ENCODE results near the gene PAQR8.

GRCh38 chr6:52351879-52352238 is 10.1 kb upstream of the PAQR8 start:
- TF ChIP-seq POLR2A (IDR thresholded peaks at IDR 0.05) (no peak), POLR2AphosphoS5 (IDR thresholded peaks at IDR 0.05) (no peak), EP300 (IDR thresholded peaks at IDR 0.05; ENCODE audit: low read depth) (no peak)
- TF ChIP-seq, protein P1, sequence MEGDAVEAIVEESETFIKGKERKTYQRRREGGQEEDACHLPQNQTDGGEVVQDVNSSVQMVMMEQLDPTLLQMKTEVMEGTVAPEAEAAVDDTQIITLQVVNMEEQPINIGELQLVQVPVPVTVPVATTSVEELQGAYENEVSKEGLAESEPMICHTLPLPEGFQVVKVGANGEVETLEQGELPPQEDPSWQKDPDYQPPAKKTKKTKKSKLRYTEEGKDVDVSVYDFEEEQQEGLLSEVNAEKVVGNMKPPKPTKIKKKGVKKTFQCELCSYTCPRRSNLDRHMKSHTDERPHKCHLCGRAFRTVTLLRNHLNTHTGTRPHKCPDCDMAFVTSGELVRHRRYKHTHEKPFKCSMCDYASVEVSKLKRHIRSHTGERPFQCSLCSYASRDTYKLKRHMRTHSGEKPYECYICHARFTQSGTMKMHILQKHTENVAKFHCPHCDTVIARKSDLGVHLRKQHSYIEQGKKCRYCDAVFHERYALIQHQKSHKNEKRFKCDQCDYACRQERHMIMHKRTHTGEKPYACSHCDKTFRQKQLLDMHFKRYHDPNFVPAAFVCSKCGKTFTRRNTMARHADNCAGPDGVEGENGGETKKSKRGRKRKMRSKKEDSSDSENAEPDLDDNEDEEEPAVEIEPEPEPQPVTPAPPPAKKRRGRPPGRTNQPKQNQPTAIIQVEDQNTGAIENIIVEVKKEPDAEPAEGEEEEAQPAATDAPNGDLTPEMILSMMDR (IDR thresholded peaks at IDR 0.05): no peak

Measured in transverse colon (tissue), 4 donors.